Measurements from ENCODE around the gene ZNF622. TPM values are rescaled to one million over a fixed set of nuclear protein-coding genes. Genes with fewer than 3 reads are reported as not detected.
"Not testable (repeated sequence)": the region's sequence is repeated elsewhere in the genome, so short reads cannot be mapped to it uniquely, and the experiment has no call there.

ZNF622 gene
- total RNA-seq, 2 donors from 2014 or later: 27.0 to 37.3 TPM

DNA sequence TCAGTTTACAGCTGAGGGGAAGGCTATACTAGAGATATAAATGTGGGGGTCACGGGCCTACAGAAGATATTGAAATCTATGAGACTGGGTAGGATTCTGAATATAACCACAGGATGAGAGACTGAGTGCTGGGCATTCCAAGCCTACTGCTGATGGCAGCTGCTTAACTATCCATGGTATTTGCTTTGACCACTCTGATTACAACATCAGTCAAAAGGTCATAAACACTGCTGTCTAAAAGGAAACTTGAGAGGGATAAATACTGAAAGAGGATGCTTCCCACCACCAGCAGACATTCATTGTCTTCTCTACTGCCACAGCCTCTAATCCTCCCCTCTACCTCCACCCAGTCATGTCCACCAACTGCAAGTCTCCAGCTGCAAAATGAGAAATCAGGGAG is 3.8 kb downstream of the ZNF622 start:
- no peak for ATAC-seq (replicated peaks)
- no peaks in the 10 kb centered on the region for H3K9me3 Mint-ChIP-seq

DNA sequence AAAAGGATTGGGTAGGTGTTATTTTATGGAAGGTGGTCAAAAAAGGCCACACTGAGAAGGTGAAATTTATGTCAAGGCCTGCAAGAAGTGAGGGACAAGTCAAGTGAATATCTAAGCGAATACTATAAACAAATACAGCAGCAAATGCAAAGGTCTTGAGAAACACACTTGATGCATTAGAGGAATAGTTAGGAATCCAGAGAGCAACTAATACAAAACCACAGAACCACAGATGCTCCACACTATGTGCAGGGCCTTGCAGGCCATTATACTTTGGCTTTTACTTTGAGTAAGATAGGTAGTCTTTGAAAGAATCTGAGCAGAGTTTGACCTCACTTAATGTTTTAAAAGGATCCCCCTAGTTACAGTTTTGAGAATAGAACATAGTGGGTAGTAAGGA is 4.6 kb downstream of the ZNF622 start:
- Mint-ChIP-seq H3K27me3 (no peaks in the 10 kb centered on the region), H3K4me1 (peaks cover 52% of the 10 kb centered on the region), H3K27ac (peak overlapping the region; percentile 81), H3K9me3 (no peaks in the 10 kb centered on the region), H3K4me3 (peak overlapping the region; percentile 51), H3K36me3 (ENCODE audit: low read depth) (peaks cover 98% of the 10 kb centered on the region)
- ATAC-seq (replicated peaks): no peak

More for the DNA sequence above, 3.8 kb downstream of the ZNF622 start:
- H3K4me3 Mint-ChIP-seq: peak overlapping the region; percentile 51
- peaks cover 91% of the 10 kb centered on the region for H3K36me3 Mint-ChIP-seq (ENCODE audit: low read depth)
- H3K27me3 Mint-ChIP-seq: no peaks in the 10 kb centered on the region
- H3K27ac Mint-ChIP-seq: peak overlapping the region; percentile 81
- peaks cover 45% of the 10 kb centered on the region for H3K4me1 Mint-ChIP-seq

DNA sequence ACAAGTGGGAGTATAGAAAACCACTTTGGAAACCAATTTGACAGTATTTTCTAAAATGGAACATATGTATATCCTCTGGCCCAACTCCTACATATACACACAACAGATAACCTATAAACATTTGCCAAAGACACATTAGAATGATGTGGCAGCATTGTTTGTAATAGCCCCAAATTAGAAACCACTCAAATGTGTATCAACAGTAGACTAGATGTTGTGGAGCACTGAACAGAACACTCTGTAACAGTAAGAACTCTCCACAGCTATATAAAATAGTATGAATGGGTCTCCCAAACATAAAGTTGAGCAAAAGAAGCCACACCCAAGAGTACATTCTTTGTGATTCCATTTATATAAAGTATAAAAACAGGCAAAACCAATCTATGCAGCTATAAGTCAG is 6.1 kb downstream of the ZNF622 start:
- Mint-ChIP-seq H3K27ac (peak overlapping the region; percentile 81), H3K4me1 (peaks cover 55% of the 10 kb centered on the region), H3K27me3 (no peaks in the 10 kb centered on the region), H3K36me3 (ENCODE audit: low read depth) (peaks cover 98% of the 10 kb centered on the region), H3K9me3 (no peaks in the 10 kb centered on the region), H3K4me3 (peak overlapping the region; percentile 51)
- peak; percentile 48 for ATAC-seq (replicated peaks)

DNA sequence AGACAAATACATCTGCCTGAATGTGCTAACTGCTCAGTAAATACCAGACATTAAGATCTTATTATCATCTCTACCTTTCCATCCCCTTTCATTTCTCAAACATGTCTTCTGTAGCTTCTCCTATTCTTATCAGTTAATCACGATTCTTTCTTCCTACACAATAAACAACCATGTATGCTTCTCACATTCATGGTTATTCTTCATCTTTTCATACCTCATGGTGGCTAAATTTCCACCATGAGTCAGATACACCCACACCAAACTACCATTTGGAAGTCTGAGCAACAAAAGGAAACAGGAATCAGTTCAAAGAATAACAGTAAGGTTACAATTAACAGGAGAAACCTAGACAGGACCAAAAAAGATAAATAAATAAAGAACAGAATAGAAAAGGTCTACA is 7.7 kb downstream of the ZNF622 start:
- Mint-ChIP-seq H3K27ac (peak overlapping the region; percentile 46), H3K36me3 (ENCODE audit: low read depth) (peaks cover 98% of the 10 kb centered on the region), H3K4me3 (peak overlapping the region; percentile 49), H3K4me1 (peaks cover 44% of the 10 kb centered on the region), H3K9me3 (no peaks in the 10 kb centered on the region), H3K27me3 (no peaks in the 10 kb centered on the region)
- peak; percentile 66 for ATAC-seq (replicated peaks)

DNA sequence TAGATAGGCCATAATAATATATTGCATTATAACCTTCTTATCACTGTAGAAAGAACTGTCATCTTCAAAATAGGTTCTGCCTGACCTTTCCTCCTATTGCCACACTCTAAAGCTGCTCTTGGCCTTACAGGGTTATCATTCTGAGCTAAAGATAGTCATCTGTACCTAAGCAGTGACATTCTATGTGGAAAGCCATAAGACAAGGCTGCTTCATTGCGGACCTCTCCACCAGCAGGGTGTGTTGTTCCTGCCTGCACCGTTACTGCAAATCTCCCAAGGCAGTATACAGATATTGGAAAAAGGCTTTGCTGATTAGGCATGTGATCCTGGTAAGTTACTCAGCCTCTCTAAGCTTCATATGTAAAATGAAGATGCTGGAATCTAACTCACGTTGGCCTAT is 8.1 kb downstream of the ZNF622 start:
- Mint-ChIP-seq H3K27me3 (no peaks in the 10 kb centered on the region), H3K9me3 (no peaks in the 10 kb centered on the region), H3K27ac (peak overlapping the region; percentile 46), H3K4me1 (peaks cover 44% of the 10 kb centered on the region), H3K4me3 (peak overlapping the region; percentile 49), H3K36me3 (ENCODE audit: low read depth) (peaks cover 98% of the 10 kb centered on the region)
- ATAC-seq (replicated peaks): no peak

DNA sequence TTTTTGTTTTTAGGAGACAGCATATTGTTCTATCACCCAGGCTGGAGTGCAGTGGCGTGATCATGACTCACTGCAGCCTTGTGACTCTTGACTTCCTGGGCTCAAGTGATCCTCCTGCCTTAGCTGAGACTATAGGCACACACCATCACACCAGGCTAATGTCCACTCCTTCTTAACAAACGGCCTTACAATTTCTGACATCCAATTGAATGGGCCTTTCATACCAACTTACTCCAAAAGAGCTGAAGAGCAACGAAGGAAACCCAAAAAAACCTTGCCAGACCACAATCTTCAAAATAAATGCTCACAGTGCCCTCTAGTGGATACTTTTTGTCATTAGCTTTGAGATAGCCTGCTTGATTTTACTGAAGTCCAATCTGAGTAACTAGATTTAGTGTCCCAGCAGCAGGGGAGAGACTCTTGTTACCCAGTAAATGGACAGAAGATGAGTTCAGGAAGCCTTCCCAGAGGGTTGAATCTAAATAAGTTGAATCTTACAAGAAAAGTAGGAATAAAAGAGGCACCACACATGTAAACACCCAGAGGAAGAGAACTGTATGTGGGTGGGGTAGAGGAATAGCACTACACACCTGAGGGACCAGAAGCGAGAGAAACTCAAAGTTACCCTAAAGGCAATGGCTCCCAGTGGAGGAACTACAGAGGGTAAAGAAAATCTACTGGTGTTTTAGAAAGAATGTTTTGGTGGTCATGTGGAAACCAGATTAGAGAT is 9.3 kb downstream of the ZNF622 start:
- H3K9me3 Mint-ChIP-seq: no peaks in the 10 kb centered on the region
- H3K4me1 Mint-ChIP-seq: peaks cover 36% of the 10 kb centered on the region
- peak overlapping the region; percentile 55 for H3K4me3 Mint-ChIP-seq
- H3K27me3 Mint-ChIP-seq: no peaks in the 10 kb centered on the region
- peak overlapping the region; percentile 72 for H3K27ac Mint-ChIP-seq
- peaks cover 98% of the 10 kb centered on the region for H3K36me3 Mint-ChIP-seq (ENCODE audit: low read depth)
- peak; percentile 79 for ATAC-seq (replicated peaks)

DNA sequence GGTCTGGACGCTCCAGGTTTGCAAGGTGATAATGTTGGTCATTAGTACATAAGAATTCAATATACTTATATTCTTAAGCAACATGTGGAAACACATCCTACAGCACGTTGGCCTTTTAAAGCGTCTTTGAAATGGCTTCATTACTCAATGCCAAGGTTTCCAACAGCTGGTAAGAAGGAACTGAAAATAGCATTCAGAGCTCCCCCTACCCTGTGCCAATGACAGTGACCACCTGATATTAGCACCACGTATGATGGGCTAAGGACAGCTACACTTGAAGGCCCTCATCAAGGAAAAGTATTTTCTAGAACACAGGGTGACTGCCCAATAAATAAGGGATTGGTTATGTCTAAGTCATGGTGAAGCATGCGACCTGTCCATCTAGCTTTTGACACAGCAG is 9.9 kb downstream of the ZNF622 start:
- H3K27me3 Mint-ChIP-seq: no peaks in the 10 kb centered on the region
- ATAC-seq (replicated peaks): no peak
- H3K27ac Mint-ChIP-seq: peak overlapping the region; percentile 72
- H3K9me3 Mint-ChIP-seq: no peaks in the 10 kb centered on the region
- H3K4me3 Mint-ChIP-seq: peak overlapping the region; percentile 55
- peaks cover 98% of the 10 kb centered on the region for H3K36me3 Mint-ChIP-seq (ENCODE audit: low read depth)
- peaks cover 30% of the 10 kb centered on the region for H3K4me1 Mint-ChIP-seq

DNA sequence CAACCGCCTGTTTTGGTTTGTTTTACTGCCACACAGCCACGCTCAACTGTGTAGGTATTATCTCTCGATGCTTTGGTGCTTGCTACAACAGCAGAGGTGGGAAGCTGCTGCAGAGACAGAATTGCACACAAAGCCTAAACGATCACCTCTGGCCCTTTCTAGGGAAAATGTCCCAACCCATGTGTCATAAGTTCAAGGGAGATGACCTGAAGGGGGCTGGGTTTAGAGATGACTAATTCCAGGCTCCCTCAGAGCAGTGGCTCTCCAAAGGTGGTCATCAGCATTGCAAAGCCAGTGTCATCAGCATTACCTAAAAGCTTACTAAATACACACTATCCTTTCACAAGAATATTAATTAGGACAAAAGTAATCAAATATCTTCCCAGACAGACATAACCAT is 10.9 kb downstream of the ZNF622 start:
- peaks cover 98% of the 10 kb centered on the region for H3K36me3 Mint-ChIP-seq (ENCODE audit: low read depth)
- H3K4me3 Mint-ChIP-seq: no peak overlapping the region
- H3K27ac Mint-ChIP-seq: no peak overlapping the region
- peaks cover 28% of the 10 kb centered on the region for H3K4me1 Mint-ChIP-seq
- no peaks in the 10 kb centered on the region for H3K27me3 Mint-ChIP-seq
- no peak for ATAC-seq (replicated peaks)
- H3K9me3 Mint-ChIP-seq: no peaks in the 10 kb centered on the region

DNA sequence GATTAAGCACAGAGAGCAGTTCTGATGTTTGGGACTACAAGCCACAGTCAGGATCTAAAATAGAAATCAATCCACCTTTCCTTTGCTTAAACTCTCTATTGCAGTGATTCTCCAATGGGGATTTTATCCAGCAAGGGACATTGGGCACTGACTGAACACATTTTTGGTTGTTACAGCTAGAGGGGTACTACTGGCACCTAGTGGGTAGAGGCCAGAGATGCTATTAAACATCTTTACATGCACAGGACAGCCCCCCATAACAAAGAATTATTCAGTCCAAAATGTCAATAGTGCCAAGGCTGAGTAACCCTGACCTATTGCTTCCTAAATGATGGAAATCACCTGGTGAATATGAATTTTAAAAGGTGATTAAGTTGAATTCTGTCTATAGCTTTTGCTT is 12.0 kb downstream of the ZNF622 start:
- peaks cover 22% of the 10 kb centered on the region for H3K4me1 Mint-ChIP-seq
- H3K27ac Mint-ChIP-seq: no peak overlapping the region
- H3K36me3 Mint-ChIP-seq (ENCODE audit: low read depth): peaks cover 100% of the 10 kb centered on the region
- no peak for ATAC-seq (replicated peaks)
- H3K27me3 Mint-ChIP-seq: no peaks in the 10 kb centered on the region
- H3K9me3 Mint-ChIP-seq: no peaks in the 10 kb centered on the region
- H3K4me3 Mint-ChIP-seq: no peak overlapping the region

DNA sequence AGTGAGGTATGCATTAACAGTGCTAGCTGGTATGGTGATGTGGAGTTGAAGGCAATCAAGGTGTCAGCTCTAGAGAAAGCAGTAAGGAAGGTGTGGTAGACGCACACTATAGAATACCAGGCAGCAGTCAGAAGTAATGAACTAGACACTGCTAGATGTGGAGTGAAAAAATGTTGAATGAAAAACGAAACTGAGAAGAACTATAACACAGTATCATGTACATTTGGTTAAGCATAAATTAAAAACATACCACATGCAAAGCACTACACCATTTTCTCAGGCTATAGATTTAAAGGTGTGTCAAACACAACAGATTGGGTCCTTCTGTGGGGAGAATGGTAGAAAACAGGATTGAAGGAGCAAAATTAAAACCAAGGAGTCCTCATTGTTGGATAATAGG is 15.4 kb downstream of the ZNF622 start:
- no peaks in the 10 kb centered on the region for H3K27me3 Mint-ChIP-seq
- no peak overlapping the region for H3K4me3 Mint-ChIP-seq
- peaks cover 5% of the 10 kb centered on the region for H3K4me1 Mint-ChIP-seq
- no peak overlapping the region for H3K27ac Mint-ChIP-seq
- no peak for ATAC-seq (replicated peaks)
- H3K9me3 Mint-ChIP-seq: no peaks in the 10 kb centered on the region
- peaks cover 97% of the 10 kb centered on the region for H3K36me3 Mint-ChIP-seq (ENCODE audit: low read depth)

DNA sequence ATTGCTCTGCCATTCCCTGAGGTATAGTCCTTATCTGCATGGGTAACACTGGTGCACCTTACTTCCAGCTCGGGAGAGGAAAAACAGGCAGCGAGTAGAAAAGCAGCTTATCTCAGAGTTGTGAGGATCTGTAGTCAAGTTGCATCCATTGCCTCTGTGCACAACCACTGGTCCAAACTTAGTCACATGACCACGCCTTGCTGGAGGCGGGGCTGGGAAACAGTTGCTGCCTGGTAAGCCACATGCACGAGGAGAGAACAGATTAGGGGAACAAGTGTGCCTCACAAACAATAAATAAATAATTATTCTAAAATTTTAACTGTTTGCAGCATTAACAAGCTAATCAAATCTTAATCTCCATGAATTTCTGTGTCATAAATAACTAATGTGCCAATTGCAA is 18.6 kb downstream of the ZNF622 start:
- Mint-ChIP-seq H3K27me3 (no peaks in the 10 kb centered on the region), H3K36me3 (ENCODE audit: low read depth) (peaks cover 65% of the 10 kb centered on the region), H3K9me3 (no peaks in the 10 kb centered on the region), H3K4me3 (no peak overlapping the region), H3K4me1 (no peaks in the 10 kb centered on the region), H3K27ac (no peak overlapping the region)
- ATAC-seq (replicated peaks): no peak

DNA sequence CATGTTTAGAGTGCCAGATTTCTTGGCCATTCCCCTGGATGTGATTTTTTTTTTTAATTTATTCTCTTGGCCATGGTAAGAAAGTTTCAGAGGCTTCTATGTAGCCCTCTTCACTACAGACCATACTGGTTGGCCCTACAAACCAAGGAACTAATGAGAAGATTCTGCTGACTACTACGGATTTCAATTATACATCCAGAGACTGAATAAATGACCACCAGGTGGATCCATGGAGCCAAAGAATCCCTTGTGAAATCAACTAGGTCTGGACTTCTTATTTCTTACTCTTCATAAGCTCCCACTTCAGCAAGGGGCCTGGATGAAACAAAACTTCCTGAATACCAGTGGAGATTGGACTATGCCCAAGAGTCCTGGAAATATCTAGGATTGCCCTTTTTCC is 27.6 kb downstream of the ZNF622 start:
- ATAC-seq (replicated peaks): no peak
- Mint-ChIP-seq H3K9me3 (no peaks in the 10 kb centered on the region), H3K4me3 (no peak overlapping the region), H3K27me3 (no peaks in the 10 kb centered on the region), H3K4me1 (no peaks in the 10 kb centered on the region), H3K36me3 (ENCODE audit: low read depth) (no peaks in the 10 kb centered on the region), H3K27ac (no peak overlapping the region)

DNA sequence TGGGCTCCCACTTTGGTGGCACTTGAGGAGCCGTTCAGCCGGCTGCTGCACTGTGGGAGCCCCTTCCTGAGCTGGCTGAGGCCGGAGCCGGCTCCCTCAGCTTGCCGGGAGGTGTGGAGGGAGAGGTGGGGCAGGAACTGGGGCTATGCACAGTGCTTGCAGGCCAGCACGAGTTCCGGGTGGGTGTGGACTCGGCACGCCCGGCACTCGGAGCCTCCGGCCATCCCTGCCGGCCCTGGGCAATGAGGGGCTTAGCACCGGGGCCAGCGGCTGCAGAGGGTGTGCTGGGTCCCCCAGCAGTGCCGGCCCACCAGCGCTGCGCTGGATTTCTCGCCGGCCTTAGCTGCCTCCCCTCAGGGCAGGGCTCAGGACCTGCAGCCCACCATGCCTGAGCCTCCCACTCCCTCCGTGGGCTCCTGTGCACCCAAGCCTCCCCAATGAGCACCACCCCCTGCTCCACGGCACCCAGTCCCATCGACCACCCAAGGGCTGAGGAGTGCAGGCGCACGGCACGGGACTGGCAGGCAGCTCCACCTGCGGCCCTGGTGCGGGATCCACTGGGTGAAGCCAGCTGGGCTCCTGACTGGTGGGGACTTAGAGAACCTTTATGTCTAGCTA is 29.4 kb downstream of the ZNF622 start:
- not testable (repeated sequence) for H3K36me3 Mint-ChIP-seq (ENCODE audit: low read depth); H3K4me1 Mint-ChIP-seq; ATAC-seq (replicated peaks); H3K27ac Mint-ChIP-seq; H3K4me3 Mint-ChIP-seq; H3K9me3 Mint-ChIP-seq; H3K27me3 Mint-ChIP-seq

DNA sequence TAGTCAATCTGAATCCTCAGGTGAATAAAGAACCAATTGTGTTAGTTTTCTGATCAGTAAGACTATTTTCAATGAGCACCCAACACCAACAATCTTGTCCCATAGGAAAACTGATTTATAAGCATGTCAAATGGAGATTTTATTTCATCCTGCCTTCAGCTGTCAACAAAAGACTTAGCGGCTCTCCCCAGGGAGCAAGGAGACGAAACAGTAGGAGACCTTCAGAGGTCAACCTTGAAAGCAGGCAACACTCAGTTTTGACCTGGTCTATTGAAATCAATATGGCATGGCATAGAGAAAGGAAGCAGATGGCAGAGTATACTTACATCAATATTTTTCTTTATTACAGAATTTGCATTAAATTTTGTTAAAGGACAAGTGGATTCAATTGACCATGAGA is 34.1 kb downstream of the ZNF622 start:
- Mint-ChIP-seq H3K9me3 (no peaks in the 10 kb centered on the region), H3K27me3 (peaks cover 12% of the 10 kb centered on the region)
- ATAC-seq (replicated peaks): no peak

DNA sequence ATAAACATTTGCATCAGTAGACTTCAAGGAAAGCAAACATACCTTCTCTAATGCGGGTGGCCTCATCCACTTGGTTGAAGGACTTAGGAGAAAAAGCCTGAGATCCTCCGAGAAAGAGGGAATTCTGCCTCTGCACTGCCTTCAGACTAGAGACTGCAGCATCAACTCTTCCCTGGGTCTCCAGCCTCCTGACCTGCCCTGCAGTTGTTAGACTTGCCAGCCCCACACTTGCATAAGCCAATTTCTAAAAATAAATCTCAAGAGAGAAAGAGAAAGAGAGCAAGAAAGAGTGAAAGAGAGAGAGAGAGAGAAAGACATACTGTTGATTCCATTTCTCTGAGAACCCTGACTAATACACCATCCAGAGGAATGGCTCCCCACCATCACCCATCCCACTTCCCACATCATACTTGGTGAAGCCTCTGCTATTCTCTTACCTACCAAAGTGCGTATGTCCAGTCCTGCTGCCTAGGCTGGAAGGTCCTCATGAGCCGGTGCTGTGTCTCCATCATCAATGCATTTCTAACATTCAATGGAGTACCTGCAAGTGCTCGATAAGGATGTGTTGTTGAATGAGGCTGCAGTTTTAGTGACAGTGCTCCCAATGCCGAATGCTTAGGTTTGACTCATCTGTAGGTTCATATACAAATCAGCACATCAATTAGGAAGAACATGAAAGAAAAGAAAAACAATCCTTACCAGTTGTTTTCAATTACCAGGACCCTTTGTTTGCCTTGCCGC is 35.1 kb downstream of the ZNF622 start:
- Mint-ChIP-seq H3K9me3 (no peaks in the 10 kb centered on the region), H3K27ac (no peak overlapping the region), H3K4me1 (no peaks in the 10 kb centered on the region), H3K36me3 (ENCODE audit: low read depth) (no peaks in the 10 kb centered on the region), H3K27me3 (peaks cover 12% of the 10 kb centered on the region), H3K4me3 (no peak overlapping the region)
- no peak for ATAC-seq (replicated peaks)

More for the DNA sequence above, 34.1 kb downstream of the ZNF622 start:
- H3K4me3 Mint-ChIP-seq: no peak overlapping the region
- no peaks in the 10 kb centered on the region for H3K36me3 Mint-ChIP-seq (ENCODE audit: low read depth)
- no peak overlapping the region for H3K27ac Mint-ChIP-seq
- no peaks in the 10 kb centered on the region for H3K4me1 Mint-ChIP-seq
